GM23338 (cell line): Measurements from ENCODE around the gene FRS2. TPM values are rescaled to one million over a fixed set of nuclear protein-coding genes. Genes with fewer than 3 reads are reported as not detected.

ENCODE experiments used
- ATAC-seq: fragments of 200-7000 bp; cut with Tn5 transposase; 3 replicates; pipeline ENCODE4 v1.9.1; 2020
- DNase-seq: peaks from one replicate; pipeline ENCODE4 v3.0.0-alpha.2; 2015; ENCODE audit warnings: low spot score
- H2AFZ ChIP-seq: fragments of 200-600 bp; sonication (generic); 2 replicates; pipeline ENCODE4 v1.8.0; 2016; ENCODE audit warnings: antibody characterized with exemption, mild to moderate bottlenecking, moderate library complexity
- H3F3A ChIP-seq: fragments of 200-600 bp; sonication (generic); replicated peaks from 2 replicates; pipeline ENCODE4 v1.8.0; 2017; ENCODE audit warnings: antibody characterized with exemption, mixed run types, low read depth
- H3K27ac ChIP-seq: fragments of 200-600 bp; sonication (generic); 2 replicates; pipeline ENCODE4 v1.6.1; 2016; ENCODE audit warnings: low read depth
- H3K27me3 ChIP-seq: fragments of 200-600 bp; sonication (generic); 2 replicates; pipeline ENCODE4 v1.8.0; 2016; ENCODE audit warnings: mild to moderate bottlenecking, mixed run types, moderate library complexity; ENCODE audit not compliant: insufficient read depth
- H3K36me3 ChIP-seq: fragments of 200-600 bp; sonication (generic); 2 replicates; pipeline ENCODE4 v1.8.0; 2016; ENCODE audit warnings: mild to moderate bottlenecking; ENCODE audit not compliant: insufficient read depth
- H3K4me1 ChIP-seq: fragments of 200-600 bp; sonication (generic); 2 replicates; pipeline ENCODE4 v1.8.0; 2016; ENCODE audit warnings: mild to moderate bottlenecking, moderate library complexity; ENCODE audit not compliant: insufficient read depth
- H3K4me2 ChIP-seq: fragments of 200-600 bp; sonication (generic); 2 replicates; pipeline ENCODE4 v1.7.1; 2017; ENCODE audit warnings: mixed run types
- H3K4me3 ChIP-seq: fragments of 200-600 bp; sonication (generic); 2 replicates; pipeline ENCODE4 v1.6.1; 2016; ENCODE audit warnings: mixed run types
- H3K79me2 ChIP-seq: fragments of 200-600 bp; sonication (generic); replicated peaks from 2 replicates; pipeline ENCODE4 v1.8.0; 2017; ENCODE audit warnings: mild to moderate bottlenecking; ENCODE audit not compliant: insufficient read depth
- H3K9me2 ChIP-seq: fragments of 200-600 bp; sonication (generic); 2 replicates; pipeline ENCODE4 v1.8.0; 2017; ENCODE audit not compliant: insufficient read depth
- H4K20me1 ChIP-seq: fragments of 200-600 bp; sonication (generic); replicated peaks from 2 replicates; pipeline ENCODE4 v1.8.0; 2017; ENCODE audit warnings: mild to moderate bottlenecking; ENCODE audit not compliant: insufficient read depth
- H3K27ac Mint-ChIP-seq: 2 replicates; pipeline ENCODE4 v1.8.0; 2020; ENCODE audit warnings: inconsistent platforms, mild to moderate bottlenecking, moderate library complexity, mixed read lengths
- H3K27me3 Mint-ChIP-seq: 3 replicates; pipeline ENCODE4 v1.8.0; 2022; ENCODE audit warnings: low read depth, mild to moderate bottlenecking, moderate library complexity, mixed read lengths, inconsistent platforms; ENCODE audit not compliant: insufficient read depth, poor library complexity
- H3K36me3 Mint-ChIP-seq: 3 replicates; pipeline ENCODE4 v1.8.0; 2021; ENCODE audit warnings: low read depth, mild to moderate bottlenecking, inconsistent platforms, moderate library complexity, mixed read lengths
- H3K4me1 Mint-ChIP-seq: 3 replicates; pipeline ENCODE4 v1.8.0; 2020; ENCODE audit warnings: mild to moderate bottlenecking, inconsistent platforms, mixed read lengths
- H3K4me3 Mint-ChIP-seq: 3 replicates; pipeline ENCODE4 v1.8.0; 2021; ENCODE audit warnings: moderate library complexity, mild to moderate bottlenecking, inconsistent platforms, mixed read lengths
- H3K9me3 Mint-ChIP-seq: 3 replicates; pipeline ENCODE4 v1.8.0; 2020; ENCODE audit warnings: moderate library complexity, mild to moderate bottlenecking, inconsistent platforms, mixed read lengths
- CREB1 ChIP-seq: fragments of 250-450 bp; sonication (Bioruptor Pico); IDR thresholded peaks from 2 replicates; pipeline ENCODE4 v1.5.0; 2020; ENCODE audit warnings: low read depth, mild to moderate bottlenecking, moderate library complexity
- EZH2 ChIP-seq: fragments of 200-600 bp; sonication (generic); IDR thresholded peaks from one replicate; pipeline ENCODE4 v1.8.0; 2017; ENCODE audit warnings: antibody characterized with exemption, mild to moderate bottlenecking, low read depth; ENCODE audit not compliant: unreplicated experiment
- EZH2phosphoT487 ChIP-seq: fragments of 200-600 bp; sonication (generic); IDR thresholded peaks from one replicate; pipeline ENCODE4 v1.8.1; 2018; ENCODE audit warnings: antibody characterized with exemption; ENCODE audit not compliant: unreplicated experiment
- JUNB ChIP-seq: IDR thresholded peaks from one replicate; pipeline ENCODE4 v1.6.1; 2016; ENCODE audit warnings: antibody characterized with exemption; ENCODE audit not compliant: unreplicated experiment
- NANOG ChIP-seq: IDR thresholded peaks from 2 replicates; pipeline ENCODE4 v1.6.1; 2016; ENCODE audit warnings: antibody characterized with exemption, borderline replicate concordance
- POLR2AphosphoS5 ChIP-seq: IDR thresholded peaks from 2 replicates; pipeline ENCODE4 v1.6.1; 2016; ENCODE audit warnings: antibody characterized with exemption, low read depth
- STAT1 ChIP-seq: IDR thresholded peaks from one replicate; pipeline ENCODE4 v1.6.1; 2016; ENCODE audit warnings: antibody characterized with exemption; ENCODE audit not compliant: unreplicated experiment
- ZNF331 ChIP-seq: fragments of 250-450 bp; sonication (Bioruptor Pico); IDR thresholded peaks from 2 replicates; pipeline ENCODE4 v1.5.0; 2020; ENCODE audit warnings: low read depth, mild to moderate bottlenecking, moderate library complexity
- polyA plus RNA-seq: library from polyadenylated mRNA; unstranded; fragments of >200 nt; fragmentation: Nextera tagmentation; extraction: Ambion mirVana; gene quantifications from 2 replicates; pipeline ENCODE4 v1.2.1, GENCODE V29; 2016
- total RNA-seq: library from RNA; depleted of rRNA; stranded (reverse); fragments of >200 nt; shearing (Covaris generic); gene quantifications from 2 replicates; pipeline ENCODE4 v1.2.3, GENCODE V29; 2014
- TF ChIP-seq, protein P1 (sequence below): fragments of 250-450 bp; sonication (Bioruptor Pico); IDR thresholded peaks from 2 replicates; pipeline ENCODE4 v1.5.0; 2020; ENCODE audit warnings: mild to moderate bottlenecking, moderate library complexity
- TF ChIP-seq, protein P2 (sequence below): IDR thresholded peaks from 2 replicates; pipeline ENCODE4 v1.6.1; 2016; ENCODE audit warnings: antibody characterized with exemption

The FRS2 gene
- total and polyA plus RNA-seq, 2 experiments from 2014 or later: 34.3 to 45.0 TPM

DNA sequence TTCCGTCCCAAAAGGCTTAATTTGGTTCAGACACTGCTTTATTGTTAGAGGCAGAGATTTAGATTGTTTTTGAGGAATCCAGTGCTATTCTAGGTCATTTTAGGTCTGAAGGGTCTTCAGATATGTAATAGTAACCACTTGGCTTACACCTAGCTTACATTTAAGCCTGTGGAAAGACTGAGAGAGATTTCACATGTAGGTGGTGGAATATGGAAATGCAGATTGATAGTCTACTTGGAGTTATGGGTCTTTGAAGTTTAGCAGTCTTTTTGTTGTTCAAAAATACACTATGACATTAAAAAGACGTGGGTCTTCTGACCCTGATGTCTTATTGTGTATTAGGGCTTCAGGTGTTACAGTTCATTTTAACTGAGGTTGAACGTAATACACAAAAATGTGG is 63.7 kb downstream of the FRS2 start (continued):
- TF ChIP-seq, protein P1, sequence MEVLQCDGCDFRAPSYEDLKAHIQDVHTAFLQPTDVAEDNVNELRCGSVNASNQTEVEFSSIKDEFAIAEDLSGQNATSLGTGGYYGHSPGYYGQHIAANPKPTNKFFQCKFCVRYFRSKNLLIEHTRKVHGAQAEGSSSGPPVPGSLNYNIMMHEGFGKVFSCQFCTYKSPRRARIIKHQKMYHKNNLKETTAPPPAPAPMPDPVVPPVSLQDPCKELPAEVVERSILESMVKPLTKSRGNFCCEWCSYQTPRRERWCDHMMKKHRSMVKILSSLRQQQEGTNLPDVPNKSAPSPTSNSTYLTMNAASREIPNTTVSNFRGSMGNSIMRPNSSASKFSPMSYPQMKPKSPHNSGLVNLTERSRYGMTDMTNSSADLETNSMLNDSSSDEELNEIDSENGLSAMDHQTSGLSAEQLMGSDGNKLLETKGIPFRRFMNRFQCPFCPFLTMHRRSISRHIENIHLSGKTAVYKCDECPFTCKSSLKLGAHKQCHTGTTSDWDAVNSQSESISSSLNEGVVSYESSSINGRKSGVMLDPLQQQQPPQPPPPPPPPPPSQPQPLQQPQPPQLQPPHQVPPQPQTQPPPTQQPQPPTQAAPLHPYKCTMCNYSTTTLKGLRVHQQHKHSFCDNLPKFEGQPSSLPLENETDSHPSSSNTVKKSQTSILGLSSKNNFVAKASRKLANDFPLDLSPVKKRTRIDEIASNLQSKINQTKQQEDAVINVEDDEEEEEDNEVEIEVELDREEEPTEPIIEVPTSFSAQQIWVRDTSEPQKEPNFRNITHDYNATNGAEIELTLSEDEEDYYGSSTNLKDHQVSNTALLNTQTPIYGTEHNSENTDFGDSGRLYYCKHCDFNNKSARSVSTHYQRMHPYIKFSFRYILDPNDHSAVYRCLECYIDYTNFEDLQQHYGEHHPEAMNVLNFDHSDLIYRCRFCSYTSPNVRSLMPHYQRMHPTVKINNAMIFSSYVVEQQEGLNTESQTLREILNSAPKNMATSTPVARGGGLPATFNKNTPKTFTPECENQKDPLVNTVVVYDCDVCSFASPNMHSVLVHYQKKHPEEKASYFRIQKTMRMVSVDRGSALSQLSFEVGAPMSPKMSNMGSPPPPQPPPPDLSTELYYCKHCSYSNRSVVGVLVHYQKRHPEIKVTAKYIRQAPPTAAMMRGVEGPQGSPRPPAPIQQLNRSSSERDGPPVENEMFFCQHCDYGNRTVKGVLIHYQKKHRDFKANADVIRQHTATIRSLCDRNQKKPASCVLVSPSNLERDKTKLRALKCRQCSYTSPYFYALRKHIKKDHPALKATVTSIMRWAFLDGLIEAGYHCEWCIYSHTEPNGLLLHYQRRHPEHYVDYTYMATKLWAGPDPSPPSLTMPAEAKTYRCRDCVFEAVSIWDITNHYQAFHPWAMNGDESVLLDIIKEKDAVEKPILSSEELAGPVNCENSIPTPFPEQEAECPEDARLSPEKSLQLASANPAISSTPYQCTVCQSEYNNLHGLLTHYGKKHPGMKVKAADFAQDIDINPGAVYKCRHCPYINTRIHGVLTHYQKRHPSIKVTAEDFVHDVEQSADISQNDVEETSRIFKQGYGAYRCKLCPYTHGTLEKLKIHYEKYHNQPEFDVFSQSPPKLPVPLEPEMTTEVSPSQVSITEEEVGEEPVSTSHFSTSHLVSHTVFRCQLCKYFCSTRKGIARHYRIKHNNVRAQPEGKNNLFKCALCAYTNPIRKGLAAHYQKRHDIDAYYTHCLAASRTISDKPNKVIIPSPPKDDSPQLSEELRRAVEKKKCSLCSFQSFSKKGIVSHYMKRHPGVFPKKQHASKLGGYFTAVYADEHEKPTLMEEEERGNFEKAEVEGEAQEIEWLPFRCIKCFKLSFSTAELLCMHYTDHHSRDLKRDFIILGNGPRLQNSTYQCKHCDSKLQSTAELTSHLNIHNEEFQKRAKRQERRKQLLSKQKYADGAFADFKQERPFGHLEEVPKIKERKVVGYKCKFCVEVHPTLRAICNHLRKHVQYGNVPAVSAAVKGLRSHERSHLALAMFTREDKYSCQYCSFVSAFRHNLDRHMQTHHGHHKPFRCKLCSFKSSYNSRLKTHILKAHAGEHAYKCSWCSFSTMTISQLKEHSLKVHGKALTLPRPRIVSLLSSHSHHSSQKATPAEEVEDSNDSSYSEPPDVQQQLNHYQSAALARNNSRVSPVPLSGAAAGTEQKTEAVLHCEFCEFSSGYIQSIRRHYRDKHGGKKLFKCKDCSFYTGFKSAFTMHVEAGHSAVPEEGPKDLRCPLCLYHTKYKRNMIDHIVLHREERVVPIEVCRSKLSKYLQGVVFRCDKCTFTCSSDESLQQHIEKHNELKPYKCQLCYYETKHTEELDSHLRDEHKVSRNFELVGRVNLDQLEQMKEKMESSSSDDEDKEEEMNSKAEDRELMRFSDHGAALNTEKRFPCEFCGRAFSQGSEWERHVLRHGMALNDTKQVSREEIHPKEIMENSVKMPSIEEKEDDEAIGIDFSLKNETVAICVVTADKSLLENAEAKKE (CRISPR knock-in tag): no peak

DNA sequence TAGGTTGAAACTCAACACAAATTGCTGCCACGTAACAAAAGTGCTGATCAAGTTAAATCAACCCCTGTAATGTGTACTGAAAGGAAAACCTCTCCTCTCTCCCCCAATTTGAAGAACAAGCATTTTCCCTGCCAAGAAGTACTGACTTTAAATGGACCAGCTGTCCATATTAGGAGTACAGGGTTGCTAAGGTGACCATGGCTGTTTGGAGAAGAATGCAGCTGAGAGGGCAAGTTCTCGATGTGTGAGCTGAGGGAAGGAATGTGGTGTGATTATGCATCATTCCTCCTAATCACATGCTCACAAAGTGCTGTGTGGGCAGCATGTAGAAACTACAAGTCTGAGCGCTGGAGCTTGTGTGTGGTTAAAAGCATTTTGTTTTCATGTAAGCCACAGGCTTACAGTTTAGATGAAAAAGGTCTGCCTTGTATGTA is 64.2 kb downstream of the FRS2 start:
- no peak overlapping the region for H3K4me3 ChIP-seq
- peaks cover 37% of the 10 kb centered on the region for H3K79me2 ChIP-seq
- peak overlapping the region; percentile 38; the same call in 1 of the 3 replicates for H3K4me3 Mint-ChIP-seq
- H3K4me1 Mint-ChIP-seq: peaks cover 18% of the 10 kb centered on the region
- H3K27ac Mint-ChIP-seq: peak overlapping the region; percentile 98
- no peaks in the 10 kb centered on the region for H3K27me3 Mint-ChIP-seq
- H4K20me1 ChIP-seq: no peaks in the 10 kb centered on the region
- no peaks in the 10 kb centered on the region for H3F3A ChIP-seq
- no peak for TF ChIP-seq EZH2phosphoT487
- TF ChIP-seq CREB1 (CRISPR knock-in tag): peak; percentile 44; the same call in 1 of the 2 replicates
- H3K27me3 ChIP-seq: no peaks in the 10 kb centered on the region
- ATAC-seq (peak; percentile 99), DNase-seq (peak; percentile 96)
- peak overlapping the region; percentile 33 for H3K27ac ChIP-seq
- H2AFZ ChIP-seq: no peak overlapping the region
- no peak overlapping the region for H3K4me2 ChIP-seq
- 0 out of 2 replicates have a peak, but pooled peaks cover 12% of the 10 kb centered on the region for H3K4me1 ChIP-seq
- peaks cover 11% of the 10 kb centered on the region for H3K36me3 Mint-ChIP-seq
- no peaks in the 10 kb centered on the region for H3K36me3 ChIP-seq
- H3K9me3 Mint-ChIP-seq: no peaks in the 10 kb centered on the region
- no peaks in the 10 kb centered on the region for H3K9me2 ChIP-seq

DNA sequence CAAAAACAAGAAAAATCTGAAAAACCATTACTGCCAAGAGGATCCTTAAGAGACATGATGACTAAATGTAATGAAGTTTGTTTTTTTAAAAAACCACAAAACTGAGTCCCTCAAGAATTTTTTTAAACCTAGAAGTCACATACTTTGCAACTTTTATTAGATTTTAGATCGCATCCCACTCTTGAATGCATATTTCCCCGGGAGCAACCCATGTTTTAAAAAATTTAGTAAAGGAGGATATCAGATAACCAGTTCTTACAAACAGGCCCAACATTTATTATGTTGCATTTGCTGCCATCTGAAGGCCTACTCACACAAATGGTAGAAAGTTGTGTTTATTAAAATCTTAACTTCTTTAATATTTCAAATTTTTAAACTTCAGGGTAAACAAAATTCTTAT is 70.8 kb downstream of the FRS2 start:
- Mint-ChIP-seq H3K9me3 (no peaks in the 10 kb centered on the region; the same call in 2 of the 3 replicates), H3K36me3 (peaks cover 23% of the 10 kb centered on the region), H3K27me3 (no peaks in the 10 kb centered on the region), H3K4me3 (no peak overlapping the region), H3K27ac (no peak overlapping the region), H3K4me1 (no peaks in the 10 kb centered on the region)
- Histone ChIP-seq H3K27me3 (no peaks in the 10 kb centered on the region), H3K4me1 (no peaks in the 10 kb centered on the region), H2AFZ (no peak overlapping the region), H3K27ac (no peak overlapping the region), H3F3A (no peaks in the 10 kb centered on the region), H3K79me2 (peaks cover 16% of the 10 kb centered on the region), H3K36me3 (no peaks in the 10 kb centered on the region), H3K4me2 (no peak overlapping the region), H3K4me3 (no peak overlapping the region), H3K9me2 (no peaks in the 10 kb centered on the region), H4K20me1 (no peaks in the 10 kb centered on the region)
- ATAC-seq: no peak
- no peak for DNase-seq
- TF ChIP-seq EZH2 (no peak), STAT1 (no peak), CREB1 (CRISPR knock-in tag) (no peak), ZNF331 (CRISPR knock-in tag) (no peak), JUNB (no peak), EZH2phosphoT487 (no peak), POLR2AphosphoS5 (no peak), NANOG (no peak)
- TF ChIP-seq, protein P2, sequence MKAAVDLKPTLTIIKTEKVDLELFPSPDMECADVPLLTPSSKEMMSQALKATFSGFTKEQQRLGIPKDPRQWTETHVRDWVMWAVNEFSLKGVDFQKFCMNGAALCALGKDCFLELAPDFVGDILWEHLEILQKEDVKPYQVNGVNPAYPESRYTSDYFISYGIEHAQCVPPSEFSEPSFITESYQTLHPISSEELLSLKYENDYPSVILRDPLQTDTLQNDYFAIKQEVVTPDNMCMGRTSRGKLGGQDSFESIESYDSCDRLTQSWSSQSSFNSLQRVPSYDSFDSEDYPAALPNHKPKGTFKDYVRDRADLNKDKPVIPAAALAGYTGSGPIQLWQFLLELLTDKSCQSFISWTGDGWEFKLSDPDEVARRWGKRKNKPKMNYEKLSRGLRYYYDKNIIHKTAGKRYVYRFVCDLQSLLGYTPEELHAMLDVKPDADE: no peak
